ENCODE results near the gene CLASP1.

GRCh38 chr2:121304941-121305340, 344.3 kb downstream of the CLASP1 start:
- TF ChIP-seq EZH2 (IDR thresholded peaks at IDR 0.05; ENCODE audit: borderline replicate concordance, low read length) (no peak), CTCF (IDR thresholded peaks at IDR 0.05; ENCODE audit: low read length) (no peak)

Measured in OCI-LY1 (cell line).